A549 (cell line): ENCODE results near the gene NPAS2. TPM values are rescaled to one million over a fixed set of nuclear protein-coding genes. Genes with fewer than 3 reads are reported as not detected.

Experiments used
- ATAC-seq, 2 experiments: fragments of 200-7000 bp in 1 of 2; fragments of >200 bp in 1 of 2; cut with Nextera tagmentation in 1 of 2; cut with Tn5 transposase in 1 of 2; 3 replicates each; pipeline versions ENCODE4 v1.8.0 to v1.9.1; 2018 to 2020; ENCODE audit warnings: mild to moderate bottlenecking in 1 of 2, moderate library complexity in 1 of 2
- CTCF ChIA-PET: fragments of 300-600 bp; sonication (Branson Sonifier 250); formaldehyde crosslinking; extraction: SDS; loops from one replicate; lab custom pipeline; 2021; ENCODE audit warnings: antibody characterized with exemption, inconsistent platforms; lab: Yijun Ruan, JAX
- POLR2A ChIA-PET: fragments of 350-600 bp; formaldehyde crosslinking; extraction: SDS; loops from one replicate; lab custom pipeline; 2021; ENCODE audit warnings: antibody characterized with exemption, inconsistent platforms; lab: Yijun Ruan, JAX
- DNase-seq, 2 experiments: peaks; one replicate each; pipeline versions ENCODE4 v3.0.0 to v3.0.0-alpha.2; 2011 to 2016; ENCODE audit warnings: low read depth in 1 of 2, low spot score in 1 of 2
- FAIRE-seq: peaks from 2 replicates; lab custom pipeline; 2011; peaks lifted over from hg19 to GRCh38; lab: Jason Lieb, UNC
- H3K27ac ChIP-seq, 2 experiments: fragments of >200 bp; sonication (Bioruptor Twin); formaldehyde crosslinking; 3 replicates each; pipeline ENCODE4 v1.5.1; 2016 to 2017
- H3K4me1 ChIP-seq: fragments of >200 bp; sonication (Bioruptor Twin); formaldehyde crosslinking; 3 replicates; pipeline ENCODE4 v1.6.1; 2016
- H3K4me2 ChIP-seq: fragments of >200 bp; sonication (Bioruptor Twin); formaldehyde crosslinking; 3 replicates; pipeline ENCODE4 v1.6.1; 2016
- H3K4me3 ChIP-seq: fragments of >200 bp; sonication (Bioruptor Twin); formaldehyde crosslinking; 3 replicates; pipeline ENCODE4 v1.5.1; 2016
- H3K9me3 ChIP-seq: fragments of >200 bp; sonication (Bioruptor Twin); formaldehyde crosslinking; 3 replicates; pipeline ENCODE4 v1.6.1; 2016
- CBX8 ChIP-seq: fragments of 200-600 bp; sonication (generic); IDR thresholded peaks from 2 replicates; pipeline ENCODE4 v1.6.1; 2016
- EHMT2 ChIP-seq: fragments of 200-600 bp; sonication (generic); IDR thresholded peaks from 2 replicates; pipeline ENCODE4 v1.6.1; 2016; ENCODE audit warnings: antibody characterized with exemption, low read depth, mild to moderate bottlenecking, moderate library complexity
- EP300 ChIP-seq, 2 experiments: fragments of >200 bp; sonication (Bioruptor Twin); formaldehyde crosslinking; IDR thresholded peaks; 2 replicates in 1 of 2; 3 replicates in 1 of 2; pipeline ENCODE4 v1.6.1; 2016 to 2017
- FOSB ChIP-seq: fragments of 250-450 bp; sonication (Bioruptor Pico); IDR thresholded peaks from 2 replicates; pipeline ENCODE4 v1.5.0; 2020; ENCODE audit warnings: mild to moderate bottlenecking, moderate library complexity
- FOXS1 ChIP-seq: fragments of 250-450 bp; sonication (Bioruptor Pico); IDR thresholded peaks from 2 replicates; pipeline ENCODE4 v1.5.0; 2020; ENCODE audit warnings: mild to moderate bottlenecking, moderate library complexity
- GATA3 ChIP-seq: IDR thresholded peaks from 2 replicates; pipeline ENCODE4 v1.6.1; 2012; ENCODE audit warnings: borderline replicate concordance
- HMGXB4 ChIP-seq: fragments of 250-450 bp; sonication (Bioruptor Pico); IDR thresholded peaks from 2 replicates; pipeline ENCODE4 v1.5.0; 2021; ENCODE audit warnings: mild to moderate bottlenecking, moderate library complexity, borderline replicate concordance
- KDM1A ChIP-seq: fragments of 200-600 bp; sonication (generic); IDR thresholded peaks from 2 replicates; pipeline ENCODE4 v1.6.1; 2016; ENCODE audit warnings: low read depth, mild to moderate bottlenecking
- KDM5A ChIP-seq: fragments of 200-600 bp; sonication (generic); IDR thresholded peaks from 2 replicates; pipeline ENCODE4 v1.6.1; 2016; ENCODE audit warnings: antibody characterized with exemption, mild to moderate bottlenecking
- MAFK ChIP-seq: fragments of 450-650 bp; IDR thresholded peaks from 2 replicates; pipeline ENCODE4 v1.6.1; 2014; ENCODE audit not compliant: partially characterized antibody
- PHF8 ChIP-seq: fragments of 200-600 bp; sonication (generic); IDR thresholded peaks from 2 replicates; pipeline ENCODE4 v1.6.1; 2016; ENCODE audit warnings: low read depth, mild to moderate bottlenecking, antibody characterized with exemption, moderate library complexity, borderline replicate concordance
- ZFP36 ChIP-seq: fragments of 450-650 bp; IDR thresholded peaks from 2 replicates; pipeline ENCODE4 v1.6.1; 2014; ENCODE audit warnings: borderline replicate concordance; ENCODE audit not compliant: partially characterized antibody
- ZNF302 ChIP-seq: fragments of 250-450 bp; sonication (Bioruptor Pico); IDR thresholded peaks from 2 replicates; pipeline ENCODE4 v1.9.0; 2021; ENCODE audit warnings: inconsistent platforms, mild to moderate bottlenecking, moderate library complexity
- ZSCAN20 ChIP-seq: fragments of 250-450 bp; sonication (Bioruptor Pico); IDR thresholded peaks from 2 replicates; pipeline ENCODE4 v1.8.0; 2022; ENCODE audit warnings: mild to moderate bottlenecking, moderate library complexity
- WGBS: methylation state at CpG from one replicate; pipeline ENCODE4 v1.1.6; 2017; ENCODE audit errors: missing lambda C conversion rate; 5-methylcytosine and 5-hydroxymethylcytosine counted together
- polyA plus RNA-seq, 4 experiments: library from polyadenylated mRNA; depleted of rRNA in 3 of 4; stranded (reverse); fragments of >200 nt; fragmentation: RNase III in 1 of 4; extraction: RNeasy Plus Mini Kit Qiagen cat#74134 plus additional on column Dnase treatment in 1 of 4; gene quantifications; 2 replicates in 3 of 4; 3 replicates in 1 of 4; pipeline ENCODE4 v1.2.3, GENCODE V29; 2011 to 2017
- TF ChIP-seq, protein P1 (sequence below): fragments of 150-350 bp; IDR thresholded peaks from 2 replicates; pipeline ENCODE4 v1.6.1; 2014; ENCODE audit warnings: low read depth, mild to moderate bottlenecking, low read length

NPAS2 gene
- polyA plus RNA-seq, 2 of the 4 experiments (the other 2 are of a cell fraction), result 31.4 to 56.1 TPM

- POLR2A ChIA-PET, result no interaction called here
- WGBS, result 87% methylated on average over 12 of the region's 12 CpGs
Measured at GRCh38 chr2:100781523-100782379, 38.2 kb upstream of the NPAS2 start.

GRCh38 chr2:100782380-100782878 lies 37.5 kb upstream of the NPAS2 start:
- FAIRE-seq (no peak), DNase-seq (no peak), ATAC-seq (no peak)
- peaks cover 47% of the 10 kb centered on the region for H3K4me1 ChIP-seq
- ChIA-PET CTCF (no interaction called here), POLR2A (no interaction called here)
- TF ChIP-seq ZNF302 (CRISPR knock-in tag), result no peak
- peak overlapping the region; percentile 14 to 60; a peak in 4 of 6 replicates for H3K27ac ChIP-seq
- H3K9me3 ChIP-seq, result no peaks in the 10 kb centered on the region
- H3K4me3 ChIP-seq, result no peak overlapping the region
- 88% methylated on average over 6 of the region's 6 CpGs for WGBS
- no peak overlapping the region for H3K4me2 ChIP-seq

More at GRCh38 chr2:100781523-100782379, 38.2 kb upstream of the NPAS2 start:
- H3K27ac ChIP-seq, result peak overlapping the region; percentile 20 to 60; a peak in 4 of 6 replicates
- no peak for FAIRE-seq
- TF ChIP-seq FOXS1 (CRISPR knock-in tag), result no peak
- no peak for TF ChIP-seq ZNF302 (CRISPR knock-in tag)
- no peak for TF ChIP-seq KDM5A
- TF ChIP-seq, all 56 proteins: peak for 0
- H3K4me2 ChIP-seq, result no peak overlapping the region
- CTCF ChIA-PET, result interaction anchor here (0.7 to 0.9 kb wide), 2 partner anchors 27 to 171 kb away, joined by 3 to 4 read pairs; no protein-coding TSS in a partner anchor
- H3K4me3 ChIP-seq, result no peak overlapping the region
- no peaks in the 10 kb centered on the region for H3K9me3 ChIP-seq
- ATAC-seq, result no peak
- no peak for DNase-seq
- peaks cover 41% of the 10 kb centered on the region for H3K4me1 ChIP-seq

DNA sequence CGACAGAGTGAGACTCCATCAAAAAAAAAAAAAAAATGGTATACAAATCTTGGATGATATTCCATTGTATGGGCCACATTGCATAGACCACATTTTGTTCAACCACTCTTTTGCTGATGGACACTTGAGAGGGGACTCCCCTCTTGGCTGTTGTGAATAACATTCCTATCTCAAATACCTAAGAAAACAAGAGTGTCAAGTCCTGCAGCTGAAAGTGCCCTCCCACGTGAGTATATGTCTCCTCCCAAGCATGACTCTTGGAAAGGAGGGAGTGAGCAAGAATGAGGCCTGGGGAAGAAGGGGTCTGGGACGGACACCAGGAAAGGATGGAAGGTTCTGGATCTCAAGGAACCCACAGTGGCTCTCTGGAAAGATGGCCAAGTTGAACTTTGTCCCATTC lies 36.0 kb upstream of the NPAS2 start:
- FAIRE-seq (no peak), DNase-seq (no peak), ATAC-seq (no peak)
- Histone ChIP-seq H3K27ac (peak overlapping the region; percentile 32 to 74; a peak in 1 of 6 replicates), H3K4me3 (no peak overlapping the region), H3K4me2 (no peak overlapping the region), H3K4me1 (peaks cover 47% of the 10 kb centered on the region), H3K9me3 (no peaks in the 10 kb centered on the region)
- 82% methylated on average over 3 of the region's 3 CpGs for WGBS
- ChIA-PET POLR2A (no interaction called here), CTCF (interaction anchor here (0.7 to 2.5 kb wide), 3 partner anchors 18 to 31 kb away, joined by 3 to 8 read pairs (median 3); no protein-coding TSS in a partner anchor)
- TF ChIP-seq FOXS1 (CRISPR knock-in tag) (no peak), KDM1A (no peak), EHMT2 (no peak), EP300 (IDR thresholded peaks at IDR 0.05) (no peak), ZSCAN20 (CRISPR knock-in tag) (no peak), GATA3 (no peak), HMGXB4 (CRISPR knock-in tag) (no peak), MAFK (no peak), ZFP36 (no peak), ZNF302 (CRISPR knock-in tag) (no peak), KDM5A (no peak), CBX8 (no peak), FOSB (no peak), PHF8 (no peak)
- TF ChIP-seq, protein P1, sequence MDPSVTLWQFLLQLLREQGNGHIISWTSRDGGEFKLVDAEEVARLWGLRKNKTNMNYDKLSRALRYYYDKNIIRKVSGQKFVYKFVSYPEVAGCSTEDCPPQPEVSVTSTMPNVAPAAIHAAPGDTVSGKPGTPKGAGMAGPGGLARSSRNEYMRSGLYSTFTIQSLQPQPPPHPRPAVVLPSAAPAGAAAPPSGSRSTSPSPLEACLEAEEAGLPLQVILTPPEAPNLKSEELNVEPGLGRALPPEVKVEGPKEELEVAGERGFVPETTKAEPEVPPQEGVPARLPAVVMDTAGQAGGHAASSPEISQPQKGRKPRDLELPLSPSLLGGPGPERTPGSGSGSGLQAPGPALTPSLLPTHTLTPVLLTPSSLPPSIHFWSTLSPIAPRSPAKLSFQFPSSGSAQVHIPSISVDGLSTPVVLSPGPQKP, result no peak
